Sciatic nerve (tissue), 2 donors: ENCODE results near the gene AOPEP. TPM values are rescaled to one million over a fixed set of nuclear protein-coding genes. Genes with fewer than 3 reads are reported as not detected.
"Not testable (repeated sequence)": the region's sequence is repeated elsewhere in the genome, so short reads cannot be mapped to it uniquely, and the experiment has no call there.

Experiments
- ATAC-seq: fragments of 200-7000 bp; cut with Tn5 transposase; one replicate; pipeline ENCODE4 v1.9.1; 2020; ENCODE audit warnings: mild to moderate bottlenecking, moderate library complexity
- DNase-seq: peaks from one replicate; pipeline ENCODE4 v3.0.0-alpha.2; 2020; ENCODE audit warnings: low spot score
- intact Hi-C: fragments of 100-400 bp; cut with DNase I; formaldehyde crosslinking; loops from one replicate; pipeline ENCODE4 v1.14.2; 2022
- total RNA-seq: library from RNA; stranded (reverse); fragmentation: NEBNext Ultra II Directional; extraction: Animal tissue kit (Norgen Biotek cat#: 25700); gene quantifications from one replicate; pipeline ENCODE4 v1.2.1, GENCODE V29; 2021
- donor health status: DM: no; HTN: no; CAD: no.
- donor health status: DM: no; HTN: no; CAD: no.

Gene AOPEP
- total RNA-seq, 1 donor from 2014 or later, result 158 TPM

- intact Hi-C loops, result no loop called here
- DNase-seq (no peak), ATAC-seq (peak; percentile 79)
Observed at GRCh38 chr9:94874316-94874715, 147.8 kb downstream of the AOPEP start.

GRCh38 chr9:94875300-94876020 is 149.0 kb downstream of the AOPEP start:
- DNase-seq (no peak), ATAC-seq (no peak)
- intact Hi-C loops, result no loop called here

GRCh38 chr9:94878804-94879203 is 152.3 kb downstream of the AOPEP start:
- ATAC-seq, intact Hi-C loops, DNase-seq: not testable (repeated sequence)

- intact Hi-C loops, result no loop called here
- DNase-seq (no peak), ATAC-seq (no peak)
Observed at GRCh38 chr9:94879230-94879629, 152.7 kb downstream of the AOPEP start.

- ATAC-seq (no peak), DNase-seq (no peak)
- intact Hi-C loops, result no loop called here
Observed at GRCh38 chr9:94881023-94881422, 154.5 kb downstream of the AOPEP start.

- DNase-seq (no peak), ATAC-seq (no peak)
- intact Hi-C loops, result no loop called here
Observed at GRCh38 chr9:94881454-94881853, 155.0 kb downstream of the AOPEP start.

GRCh38 chr9:94881940-94882339 is 155.4 kb downstream of the AOPEP start:
- intact Hi-C loops, result no loop called here
- no peak for DNase-seq
- no peak for ATAC-seq

- DNase-seq (no peak), ATAC-seq (no peak)
- intact Hi-C loops, result no loop called here
Observed at GRCh38 chr9:94882966-94883641, 156.6 kb downstream of the AOPEP start.

- no peak for ATAC-seq
- intact Hi-C loops, result no loop called here
- DNase-seq, result no peak
Observed at GRCh38 chr9:94885854-94886447, 159.5 kb downstream of the AOPEP start.

GRCh38 chr9:94887721-94888120 is 161.2 kb downstream of the AOPEP start:
- no peak for DNase-seq
- no peak for ATAC-seq
- intact Hi-C loops, result no loop called here

GRCh38 chr9:94888775-94889174 is 162.3 kb downstream of the AOPEP start:
- intact Hi-C loops, result no loop called here
- no peak for ATAC-seq

GRCh38 chr9:94889628-94890027 is 163.1 kb downstream of the AOPEP start:
- ATAC-seq, result no peak
- no peak for DNase-seq
- intact Hi-C loops, result no loop called here

More at GRCh38 chr9:94888775-94889174, 162.3 kb downstream of the AOPEP start:
- DNase-seq, result no peak

- intact Hi-C loops, result no loop called here
- ATAC-seq, result no peak
- no peak for DNase-seq
Observed at GRCh38 chr9:94891183-94891582, 164.7 kb downstream of the AOPEP start.

GRCh38 chr9:94892675-94893074 is 166.2 kb downstream of the AOPEP start:
- ATAC-seq (no peak), DNase-seq (no peak)
- intact Hi-C loops, result no loop called here

GRCh38 chr9:94894094-94894699 is 167.7 kb downstream of the AOPEP start:
- DNase-seq, result no peak
- intact Hi-C loops, result no loop called here
- no peak for ATAC-seq

- DNase-seq, result no peak
- intact Hi-C loops, result no loop called here
- no peak for ATAC-seq
Observed at GRCh38 chr9:94895668-94896067, 169.2 kb downstream of the AOPEP start.

- DNase-seq (no peak), ATAC-seq (no peak)
- intact Hi-C loops, result no loop called here
Observed at GRCh38 chr9:94896512-94896911, 170.0 kb downstream of the AOPEP start.

- no peak for DNase-seq
Observed at GRCh38 chr9:94899464-94900221, 173.1 kb downstream of the AOPEP start.

More at GRCh38 chr9:94899464-94900221, 173.1 kb downstream of the AOPEP start:
- ATAC-seq, result no peak
- intact Hi-C loops, result no loop called here
